Adipose tissue (tissue), 3 donors: ENCODE measurements around the gene PPP1R13B. TPM values are rescaled to one million over a fixed set of nuclear protein-coding genes. Genes with fewer than 3 reads are reported as not detected.
"Not testable (repeated sequence)": the region's sequence is repeated elsewhere in the genome, so short reads cannot be mapped to it uniquely, and the experiment has no call there.

Experiments
- H3K27ac ChIP-seq: one replicate; pipeline ENCODE4 v1.5.1; 2013; ENCODE audit warnings: low read depth, low read length
- WGBS, 3 donors: extraction: QIAGEN DNeasy Blood & Tissue Kit; methylation state at CpG; one replicate each; pipeline ENCODE4 v1.1.7; 2013; 5-methylcytosine and 5-hydroxymethylcytosine counted together
- polyA plus RNA-seq, 3 donors: library from polyadenylated mRNA; stranded (reverse); fragments of 200-250 nt; gene quantifications; one replicate each; pipeline ENCODE4 v1.2.3, GENCODE V29; 2013
- donor health status: healthy with polysubstance abuse.
- donor health status: Bipolar disorder and iron deficiency.
- donor health status: healthy.

The PPP1R13B gene
- polyA plus RNA-seq, 3 donors: 9.7 to 12.7 (median 12.6) TPM

GRCh38 chr14:103702497-103703432 is 144.6 kb downstream of the PPP1R13B start:
- 89 to 91% (median 90%) methylated on average over 29 of the region's 29 CpGs for WGBS, 3 donors
- no peak overlapping the region for H3K27ac ChIP-seq

- 73 to 93% (median 83%) methylated on average over 5 of the region's 5 CpGs for WGBS, 3 donors
- H3K27ac ChIP-seq: no peak overlapping the region
Measured at GRCh38 chr14:103702095-103702494, 145.3 kb downstream of the PPP1R13B start.

GRCh38 chr14:103700753-103701490 is 146.5 kb downstream of the PPP1R13B start:
- no peak overlapping the region for H3K27ac ChIP-seq
- 62 to 83% (median 79%) methylated on average over 21 of the region's 21 CpGs for WGBS, 3 donors

- no peak overlapping the region for H3K27ac ChIP-seq
- WGBS, 3 donors: 72 to 87% (median 78%) methylated on average over 25 of the region's 25 CpGs
Measured at GRCh38 chr14:103699901-103700752, 147.2 kb downstream of the PPP1R13B start.

GRCh38 chr14:103699261-103699661 is 148.1 kb downstream of the PPP1R13B start:
- WGBS, 3 donors: 90 to 97% (median 92%) methylated on average over 15 to 17 of the region's 17 CpGs
- H3K27ac ChIP-seq: no peak overlapping the region

GRCh38 chr14:103698380-103699260 is 148.8 kb downstream of the PPP1R13B start:
- no peak overlapping the region for H3K27ac ChIP-seq
- WGBS, 3 donors: 62 to 84% (median 83%) methylated on average over 27 to 33 of the region's 33 CpGs

- WGBS, 3 donors: 78 to 82% (median 81%) methylated on average over 10 to 14 of the region's 14 CpGs
Measured at GRCh38 chr14:103697603-103698379, 149.6 kb downstream of the PPP1R13B start.

GRCh38 chr14:103697206-103697602 is 150.2 kb downstream of the PPP1R13B start:
- no peak overlapping the region for H3K27ac ChIP-seq
- whole genome bisulfite sequencing, 3 donors: 22 to 52% (median 31%) methylated on average over 3 of the region's 3 CpGs

More at GRCh38 chr14:103697603-103698379, 149.6 kb downstream of the PPP1R13B start:
- H3K27ac ChIP-seq: no peak overlapping the region

GRCh38 chr14:103696466-103697071 is 150.8 kb downstream of the PPP1R13B start:
- H3K27ac ChIP-seq: no peak overlapping the region
- WGBS, 3 donors: 13 to 65% (median 30%) methylated on average over 17 of the region's 17 CpGs

- 44 to 56% (median 47%) methylated on average over 12 to 13 of the region's 13 CpGs for WGBS, 3 donors
Measured at GRCh38 chr14:103696070-103696402, 151.3 kb downstream of the PPP1R13B start.

GRCh38 chr14:103695296-103696069 is 151.9 kb downstream of the PPP1R13B start:
- WGBS, 3 donors: 68 to 79% (median 71%) methylated on average over 14 of the region's 14 CpGs
- no peak overlapping the region for H3K27ac ChIP-seq

More at GRCh38 chr14:103696070-103696402, 151.3 kb downstream of the PPP1R13B start:
- H3K27ac ChIP-seq: no peak overlapping the region

GRCh38 chr14:103694572-103695026 is 152.8 kb downstream of the PPP1R13B start:
- H3K27ac ChIP-seq: no peak overlapping the region
- WGBS, 3 donors: 92 to 95% (median 93%) methylated on average over 20 of the region's 20 CpGs

GRCh38 chr14:103693515-103693914 is 153.9 kb downstream of the PPP1R13B start:
- 88 to 91% (median 90%) methylated on average over 22 of the region's 22 CpGs for WGBS, 3 donors
- H3K27ac ChIP-seq: no peak overlapping the region

- H3K27ac ChIP-seq: no peak overlapping the region
- WGBS, 3 donors: 83 to 88% (median 85%) methylated on average over 12 of the region's 12 CpGs
Measured at GRCh38 chr14:103692871-103693270, 154.5 kb downstream of the PPP1R13B start.

- no peak overlapping the region for H3K27ac ChIP-seq
- WGBS, 3 donors: 94 to 95% (median 94%) methylated on average over 17 of the region's 17 CpGs
Measured at GRCh38 chr14:103692159-103692558, 155.2 kb downstream of the PPP1R13B start.

GRCh38 chr14:103691655-103692054 is 155.7 kb downstream of the PPP1R13B start:
- not testable (repeated sequence) for H3K27ac ChIP-seq
- 89 to 90% (median 90%) methylated on average over 5 of the region's 5 CpGs for WGBS, 3 donors
